Epithelial cell of esophagus (primary cell): Measurements from ENCODE around the gene IL1RAPL1.

Experiments
- DNase-seq: peaks from one replicate; pipeline ENCODE4 v3.0.0; 2010; ENCODE audit warnings: low read depth
- H3K4me3 ChIP-seq: 2 replicates; pipeline ENCODE4 v1.5.1; 2011; ENCODE audit warnings: mild to moderate bottlenecking, low read length, control low read depth
- CTCF ChIP-seq: IDR thresholded peaks from 2 replicates; pipeline ENCODE4 v1.5.1; 2011; ENCODE audit warnings: low read depth, mild to moderate bottlenecking, low read length, control low read depth, inconsistent platforms; ENCODE audit not compliant: insufficient read depth; ENCODE audit errors: missing control alignments

Gene IL1RAPL1

GRCh38 chrX:28576117-28576516, 11.1 kb upstream of the IL1RAPL1 start:
- no peak for DNase-seq
- H3K4me3 ChIP-seq: no peak overlapping the region
- TF ChIP-seq CTCF: no peak

- H3K4me3 ChIP-seq: no peak overlapping the region
- no peak for DNase-seq
- TF ChIP-seq CTCF: no peak
Observed at GRCh38 chrX:28581522-28581921, 5.7 kb upstream of the IL1RAPL1 start.

GRCh38 chrX:28582511-28582910, 4.7 kb upstream of the IL1RAPL1 start:
- TF ChIP-seq CTCF: no peak
- no peak overlapping the region for H3K4me3 ChIP-seq
- DNase-seq: no peak

GRCh38 chrX:28584025-28584424, 3.2 kb upstream of the IL1RAPL1 start:
- H3K4me3 ChIP-seq: no peak overlapping the region
- DNase-seq: no peak
- no peak for TF ChIP-seq CTCF

- DNase-seq: no peak
- no peak for TF ChIP-seq CTCF
- H3K4me3 ChIP-seq: no peak overlapping the region
Observed at GRCh38 chrX:28585767-28586166, 1.5 kb upstream of the IL1RAPL1 start.

GRCh38 chrX:28586286-28586685, 960 bp upstream of the IL1RAPL1 start:
- TF ChIP-seq CTCF: no peak
- peak; percentile 1 for DNase-seq
- H3K4me3 ChIP-seq: peak overlapping the region; percentile 8

GRCh38 chrX:28589046-28589445, 1.8 kb downstream of the IL1RAPL1 start:
- TF ChIP-seq CTCF: no peak
- H3K4me3 ChIP-seq: no peak overlapping the region
- DNase-seq: no peak
